ENCODE results near the gene NFKB2. TPM values are rescaled to one million over a fixed set of nuclear protein-coding genes. Genes with fewer than 3 reads are reported as not detected.

NFKB2 gene
- total RNA-seq, 2 experiments from 2014 or later: 240 to 256 TPM

DNA sequence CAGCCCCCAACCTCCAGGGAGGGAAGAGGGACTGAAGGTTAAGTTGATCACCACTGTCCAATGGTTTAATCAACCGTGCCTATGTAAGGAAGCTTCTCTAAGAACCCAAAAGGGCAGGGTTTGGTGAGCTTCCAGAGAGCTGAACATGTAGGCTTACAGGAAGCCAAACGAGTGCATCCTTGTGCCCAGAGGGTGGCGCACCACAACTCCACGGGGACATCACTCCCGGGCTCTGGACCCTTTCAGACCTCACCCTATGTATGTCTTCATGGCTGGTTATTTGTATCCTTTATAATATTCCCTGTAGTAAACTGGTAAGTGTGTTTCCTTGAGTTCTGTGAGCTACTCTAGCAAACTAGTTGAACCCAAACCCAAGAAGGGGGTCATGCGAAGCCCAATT is 11.5 kb upstream of the NFKB2 start:
- DNase-seq: peak in 3 of 14 experiments; percentile 26 to 57 (median 48)
- CTCF ChIA-PET: interaction anchor here (0.9 to 3.0 kb wide), 8 partner anchors 10 to 200 kb away, joined by 3 to 10 read pairs (median 6); no protein-coding TSS in a partner anchor
- no peak overlapping the region for H3K27ac ChIP-seq (ENCODE audit: low read depth in 1 of 2, low read length in 2 of 2)

DNA sequence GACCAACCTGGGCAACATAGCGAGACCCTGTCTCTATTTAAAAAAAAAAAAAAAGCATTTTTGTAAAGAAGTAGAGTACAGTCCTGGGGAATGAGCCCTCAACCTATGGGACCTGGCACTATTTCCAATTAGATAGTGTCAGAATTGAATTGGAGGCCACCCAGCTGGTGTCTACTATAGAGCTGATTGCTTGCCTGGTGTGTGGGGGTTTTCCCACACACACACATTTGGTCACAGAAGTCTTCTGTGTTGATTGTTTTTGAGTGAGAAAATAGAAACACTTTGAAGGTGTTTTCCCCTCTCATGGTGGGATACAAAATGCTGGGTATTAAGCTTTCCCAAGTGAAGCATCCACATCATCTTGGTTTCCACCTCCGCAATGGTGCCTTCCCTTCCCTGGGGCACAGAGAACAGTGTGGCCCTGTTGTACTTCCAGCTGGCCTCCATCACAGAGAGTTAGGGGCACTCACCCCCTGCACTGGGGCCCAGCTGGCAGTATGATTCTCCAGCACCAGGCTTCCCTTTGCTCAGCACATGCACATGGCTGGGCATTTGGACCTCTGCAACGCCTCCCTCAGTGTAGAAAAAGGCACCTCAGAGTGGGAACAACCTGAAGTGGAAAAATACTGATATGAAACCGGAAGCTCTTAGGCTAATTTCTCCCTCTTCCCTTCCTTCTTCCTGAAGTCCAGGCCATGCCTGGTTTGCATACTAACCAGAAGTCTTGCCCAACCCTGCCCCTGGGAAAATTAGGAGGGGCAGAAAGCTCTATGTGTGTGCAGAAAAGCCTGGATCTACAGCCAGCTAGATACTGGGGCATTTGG is 10.7 kb upstream of the NFKB2 start:
- TF ChIP-seq, protein P1, sequence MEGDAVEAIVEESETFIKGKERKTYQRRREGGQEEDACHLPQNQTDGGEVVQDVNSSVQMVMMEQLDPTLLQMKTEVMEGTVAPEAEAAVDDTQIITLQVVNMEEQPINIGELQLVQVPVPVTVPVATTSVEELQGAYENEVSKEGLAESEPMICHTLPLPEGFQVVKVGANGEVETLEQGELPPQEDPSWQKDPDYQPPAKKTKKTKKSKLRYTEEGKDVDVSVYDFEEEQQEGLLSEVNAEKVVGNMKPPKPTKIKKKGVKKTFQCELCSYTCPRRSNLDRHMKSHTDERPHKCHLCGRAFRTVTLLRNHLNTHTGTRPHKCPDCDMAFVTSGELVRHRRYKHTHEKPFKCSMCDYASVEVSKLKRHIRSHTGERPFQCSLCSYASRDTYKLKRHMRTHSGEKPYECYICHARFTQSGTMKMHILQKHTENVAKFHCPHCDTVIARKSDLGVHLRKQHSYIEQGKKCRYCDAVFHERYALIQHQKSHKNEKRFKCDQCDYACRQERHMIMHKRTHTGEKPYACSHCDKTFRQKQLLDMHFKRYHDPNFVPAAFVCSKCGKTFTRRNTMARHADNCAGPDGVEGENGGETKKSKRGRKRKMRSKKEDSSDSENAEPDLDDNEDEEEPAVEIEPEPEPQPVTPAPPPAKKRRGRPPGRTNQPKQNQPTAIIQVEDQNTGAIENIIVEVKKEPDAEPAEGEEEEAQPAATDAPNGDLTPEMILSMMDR (IDR thresholded peaks at IDR 0.05): no peak
- no peaks in the 10 kb centered on the region for H3K4me1 ChIP-seq (ENCODE audit: insufficient read depth, low read length)
- Mint-ChIP-seq H3K27ac (no peak overlapping the region), H3K4me1 (ENCODE audit: low read depth) (no peaks in the 10 kb centered on the region), H3K4me3 (no peak overlapping the region), H3K9me3 (no peaks in the 10 kb centered on the region), H3K36me3 (ENCODE audit: low read depth) (peaks cover 28% of the 10 kb centered on the region), H3K27me3 (no peaks in the 10 kb centered on the region)
- no peaks in the 10 kb centered on the region for H3K27me3 ChIP-seq (ENCODE audit: control insufficient read depth in 1 of 2, insufficient read depth in 2 of 2, low read length in 2 of 2)
- ATAC-seq (ENCODE audit: poor library complexity) (no peak), DNase-seq (peak in 1 of 14 experiments; percentile 25)
- H3K9me3 ChIP-seq (ENCODE audit: control insufficient read depth in 1 of 2, insufficient read depth in 1 of 2, low read length in 2 of 2): no peaks in the 10 kb centered on the region
- ChIA-PET CTCF (interaction anchor here (0.8 to 3.0 kb wide), 7 partner anchors 9 to 155 kb away, joined by 3 to 10 read pairs (median 8); no protein-coding TSS in a partner anchor), POLR2A (interaction anchor here (1.9 kb wide), 1 partner anchor 9 kb away, joined by 11 read pairs; no protein-coding TSS in a partner anchor)
- peaks cover 26% of the 10 kb centered on the region for H3K36me3 ChIP-seq (ENCODE audit: insufficient read depth, low read length)
- H3K27ac ChIP-seq (ENCODE audit: low read depth in 1 of 2, low read length in 2 of 2): no peak overlapping the region
- intact Hi-C loops (cut with DNase I, micrococcal nuclease): no loop called here
- no peak overlapping the region for H3K4me3 ChIP-seq (ENCODE audit: low read length)

More for the DNA sequence above, 11.5 kb upstream of the NFKB2 start:
- Mint-ChIP-seq H3K9me3 (no peaks in the 10 kb centered on the region), H3K27me3 (no peaks in the 10 kb centered on the region), H3K36me3 (ENCODE audit: low read depth) (peaks cover 35% of the 10 kb centered on the region), H3K4me1 (ENCODE audit: low read depth) (no peaks in the 10 kb centered on the region), H3K27ac (no peak overlapping the region), H3K4me3 (no peak overlapping the region)
- no peak for ATAC-seq (ENCODE audit: poor library complexity)
- no peaks in the 10 kb centered on the region for H3K9me3 ChIP-seq (ENCODE audit: control insufficient read depth in 1 of 2, insufficient read depth in 1 of 2, low read length in 2 of 2)
- TF ChIP-seq, protein P1 (IDR thresholded peaks at IDR 0.05): no peak
- no peaks in the 10 kb centered on the region for H3K4me1 ChIP-seq (ENCODE audit: insufficient read depth, low read length)
- POLR2A ChIA-PET: interaction anchor here (0.9 to 1.3 kb wide), 2 partner anchors 10 to 299 kb away, joined by 3 read pairs; no protein-coding TSS in a partner anchor
- intact Hi-C loops (cut with DNase I, micrococcal nuclease): no loop called here
- no peak overlapping the region for H3K4me3 ChIP-seq (ENCODE audit: low read length)
- no peaks in the 10 kb centered on the region for H3K27me3 ChIP-seq (ENCODE audit: control insufficient read depth in 1 of 2, insufficient read depth in 2 of 2, low read length in 2 of 2)
- peaks cover 33% of the 10 kb centered on the region for H3K36me3 ChIP-seq (ENCODE audit: insufficient read depth, low read length)

DNA sequence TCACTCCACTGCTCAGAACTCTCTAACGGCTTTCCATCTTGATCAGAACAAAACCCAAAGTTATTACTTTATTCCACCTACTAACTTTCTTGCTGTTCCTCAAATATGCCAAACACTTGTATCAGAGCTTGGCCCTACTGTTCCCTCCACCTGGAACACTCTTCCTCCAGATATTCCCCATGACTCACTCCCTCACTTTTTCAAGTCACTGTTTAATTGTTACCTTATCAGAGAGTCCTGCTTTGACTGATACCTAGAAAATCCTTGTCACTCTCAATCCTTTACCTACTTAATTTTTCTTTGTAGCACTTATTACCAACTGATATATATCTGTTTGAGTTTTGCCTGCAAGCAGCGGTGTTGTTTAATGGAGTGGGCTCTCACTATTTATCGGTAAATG is 5.6 kb upstream of the NFKB2 start:
- Mint-ChIP-seq H3K4me1 (ENCODE audit: low read depth) (peaks cover 14% of the 10 kb centered on the region), H3K27ac (no peak overlapping the region), H3K9me3 (no peaks in the 10 kb centered on the region), H3K27me3 (no peaks in the 10 kb centered on the region), H3K4me3 (no peak overlapping the region), H3K36me3 (ENCODE audit: low read depth) (peaks cover 12% of the 10 kb centered on the region)
- ChIA-PET POLR2A (no interaction called here), CTCF (interaction anchor here (1.2 to 1.7 kb wide), 3 partner anchors 10 to 89 kb away, joined by 3 to 6 read pairs (median 4); no protein-coding TSS in a partner anchor)
- ATAC-seq (ENCODE audit: poor library complexity) (no peak), DNase-seq (no peak)
- no peaks in the 10 kb centered on the region for H3K27me3 ChIP-seq (ENCODE audit: control insufficient read depth in 1 of 2, insufficient read depth in 2 of 2, low read length in 2 of 2)
- no peak overlapping the region for H3K27ac ChIP-seq (ENCODE audit: low read depth in 1 of 2, low read length in 2 of 2)
- no peaks in the 10 kb centered on the region for H3K36me3 ChIP-seq (ENCODE audit: insufficient read depth, low read length)
- no peak overlapping the region for H3K4me3 ChIP-seq (ENCODE audit: low read length)
- TF ChIP-seq, protein P1 (IDR thresholded peaks at IDR 0.05): no peak
- intact Hi-C loops (cut with DNase I, micrococcal nuclease): loop anchor here (5.0 to 10.0 kb wide), 3 partner anchors 192 to 355 kb away; partner anchors contain the start of genes TRIM8 (in 1 of the 2) and WBP1L (in 1 of the 2)
- no peaks in the 10 kb centered on the region for H3K9me3 ChIP-seq (ENCODE audit: control insufficient read depth in 1 of 2, insufficient read depth in 1 of 2, low read length in 2 of 2)
- H3K4me1 ChIP-seq (ENCODE audit: insufficient read depth, low read length): peaks cover 16% of the 10 kb centered on the region
